ENCODE data around the gene CSTPP1. TPM values are rescaled to one million over a fixed set of nuclear protein-coding genes. Genes with fewer than 3 reads are reported as not detected.

Gene CSTPP1
- total and polyA plus RNA-seq, 2 donors (not counting 1 experiment from before 2014, with no cell fraction given), result 11.5 to 29.0 TPM

- Mint-ChIP-seq H3K27me3 (no peaks in the 10 kb centered on the region), H3K4me3 (no peak overlapping the region), H3K9me3 (ENCODE audit: insufficient read depth) (no peaks in the 10 kb centered on the region), H3K27ac (no peak overlapping the region), H3K4me1 (peaks cover 2% of the 10 kb centered on the region)
- ChIA-PET CTCF (no interaction called here), POLR2A (no interaction called here)
- ATAC-seq (ENCODE audit: low read depth), result no peak
- TF ChIP-seq EZH2 (IDR thresholded peaks at IDR 0.05; ENCODE audit: borderline replicate concordance, insufficient read depth, low read depth, low read length, poor library complexity, severe bottlenecking) (no peak), CTCF (IDR thresholded peaks at IDR 0.05) (no peak)
- no CpG with 5 or more reads among the region's 1 CpG for WGBS (ENCODE audit: insufficient coverage)
- Histone ChIP-seq H3K9ac (ENCODE audit: low read length) (no peak overlapping the region), H3K4me3 (ENCODE audit: control extremely low read depth in 1 of 5, extremely low read depth in 1 of 5, insufficient read depth in 1 of 5, low read depth in 2 of 5, low read length in 4 of 5) (no peak overlapping the region), H2AFZ (ENCODE audit: insufficient read depth, low read depth, low read length, poor library complexity, severe bottlenecking) (no peak overlapping the region), H3K27me3 (replicated peaks in 1 of 4; ENCODE audit: control extremely low read depth in 1 of 4, control insufficient read depth in 3 of 4, insufficient read depth in 4 of 4, low read length in 3 of 4) (no peaks in the 10 kb centered on the region), H3K27ac (ENCODE audit: low read length in 2 of 2) (no peak overlapping the region), H3K79me2 (ENCODE audit: control insufficient read depth, insufficient read depth, low read length) (no peaks in the 10 kb centered on the region), H3K4me2 (replicated peaks; ENCODE audit: low read depth, low read length, poor library complexity, severe bottlenecking) (no peak overlapping the region), H3K4me1 (ENCODE audit: control insufficient read depth in 2 of 2, insufficient read depth in 2 of 2, low read length in 2 of 2) (no peaks in the 10 kb centered on the region), H3K36me3 (replicated peaks in 1 of 2; ENCODE audit: control extremely low read depth in 1 of 2, control insufficient read depth in 1 of 2, extremely low read depth in 1 of 2, insufficient read depth in 2 of 2, low read length in 1 of 2) (peaks cover 0 to 2% of the 10 kb centered on the region in 2 experiments), H3K9me3 (ENCODE audit: control extremely low read depth in 1 of 3, control insufficient read depth in 2 of 3, insufficient read depth in 1 of 3, low read length in 2 of 3) (no peaks in the 10 kb centered on the region), H4K20me1 (ENCODE audit: control insufficient read depth, insufficient read depth, low read length, poor library complexity, severe bottlenecking) (no peaks in the 10 kb centered on the region)
- no peak for DNase-seq
- intact Hi-C loops (cut with micrococcal nuclease), result no loop called here
These were observed 12.7 kb downstream of the CSTPP1 start for GRCh38 chr11:46949297-46949696.

- peaks cover 2% of the 10 kb centered on the region for H3K4me1 Mint-ChIP-seq
- Histone ChIP-seq H3K9ac (ENCODE audit: low read length) (no peak overlapping the region), H3K79me2 (ENCODE audit: control insufficient read depth, insufficient read depth, low read length) (no peaks in the 10 kb centered on the region), H4K20me1 (ENCODE audit: control insufficient read depth, insufficient read depth, low read length, poor library complexity, severe bottlenecking) (no peaks in the 10 kb centered on the region), H3K4me2 (replicated peaks; ENCODE audit: low read depth, low read length, poor library complexity, severe bottlenecking) (no peak overlapping the region), H3K4me3 (ENCODE audit: control extremely low read depth in 1 of 5, extremely low read depth in 1 of 5, insufficient read depth in 1 of 5, low read depth in 2 of 5, low read length in 4 of 5) (no peak overlapping the region), H2AFZ (ENCODE audit: insufficient read depth, low read depth, low read length, poor library complexity, severe bottlenecking) (no peak overlapping the region), H3K27me3 (replicated peaks in 1 of 4; ENCODE audit: control extremely low read depth in 1 of 4, control insufficient read depth in 3 of 4, insufficient read depth in 4 of 4, low read length in 3 of 4) (no peaks in the 10 kb centered on the region), H3K36me3 (replicated peaks in 1 of 2; ENCODE audit: control extremely low read depth in 1 of 2, control insufficient read depth in 1 of 2, extremely low read depth in 1 of 2, insufficient read depth in 2 of 2, low read length in 1 of 2) (peaks cover 0 to 2% of the 10 kb centered on the region in 2 experiments), H3K9me3 (ENCODE audit: control extremely low read depth in 1 of 3, control insufficient read depth in 2 of 3, insufficient read depth in 1 of 3, low read length in 2 of 3) (no peaks in the 10 kb centered on the region), H3K27ac (ENCODE audit: low read length in 2 of 2) (no peak overlapping the region), H3K4me1 (ENCODE audit: control insufficient read depth in 2 of 2, insufficient read depth in 2 of 2, low read length in 2 of 2) (no peaks in the 10 kb centered on the region)
- ChIA-PET CTCF (no interaction called here), POLR2A (no interaction called here)
- no peak overlapping the region for H3K4me3 Mint-ChIP-seq
- TF ChIP-seq EZH2 (IDR thresholded peaks at IDR 0.05; ENCODE audit: borderline replicate concordance, insufficient read depth, low read depth, low read length, poor library complexity, severe bottlenecking) (no peak), CTCF (IDR thresholded peaks at IDR 0.05) (no peak)
- ATAC-seq (ENCODE audit: low read depth), result no peak
- H3K27ac Mint-ChIP-seq, result no peak overlapping the region
- intact Hi-C loops (cut with micrococcal nuclease), result no loop called here
- no peak for DNase-seq
- WGBS (ENCODE audit: insufficient coverage), result no CpG with 5 or more reads among the region's 1 CpG
- H3K9me3 Mint-ChIP-seq (ENCODE audit: insufficient read depth), result no peaks in the 10 kb centered on the region
- H3K27me3 Mint-ChIP-seq, result no peaks in the 10 kb centered on the region
These were observed 15.3 kb downstream of the CSTPP1 start for GRCh38 chr11:46951864-46952263.
